Measurements from ENCODE around the gene CST7.
"Not testable (repeated sequence)": the region's sequence is repeated elsewhere in the genome, so short reads cannot be mapped to it uniquely, and the experiment has no call there.

CST7 gene

GRCh38 chr20:24943196-24943595 is 5.9 kb upstream of the CST7 start:
- peaks cover 7% of the 10 kb centered on the region; the same call in 1 of the 2 replicates for H3K9me3 ChIP-seq (ENCODE audit: insufficient read depth, low read depth, low read length)
- H3K36me3 ChIP-seq (ENCODE audit: insufficient read depth, low read depth, low read length), result no peaks in the 10 kb centered on the region
- no peaks in the 10 kb centered on the region for H3K27me3 ChIP-seq (ENCODE audit: insufficient read depth, low read length)
- H3K4me3 ChIP-seq (ENCODE audit: low read length), result no peak overlapping the region
- no peak overlapping the region for H3K9ac ChIP-seq (ENCODE audit: low read depth, low read length)
- H3K4me1 ChIP-seq (ENCODE audit: insufficient read depth, low read length), result no peaks in the 10 kb centered on the region
- H3K27ac ChIP-seq (ENCODE audit: low read length), result no peak overlapping the region

- Histone ChIP-seq H3K36me3 (ENCODE audit: insufficient read depth, low read depth, low read length) (no peaks in the 10 kb centered on the region), H3K4me3 (ENCODE audit: low read length) (no peak overlapping the region), H3K4me1 (ENCODE audit: insufficient read depth, low read length) (no peaks in the 10 kb centered on the region), H3K9me3 (ENCODE audit: insufficient read depth, low read depth, low read length) (peaks cover 7% of the 10 kb centered on the region; the same call in 1 of the 2 replicates), H3K9ac (ENCODE audit: low read depth, low read length) (no peak overlapping the region), H3K27me3 (ENCODE audit: insufficient read depth, low read length) (no peaks in the 10 kb centered on the region), H3K27ac (ENCODE audit: low read length) (no peak overlapping the region)
Measured at GRCh38 chr20:24943731-24944130, 5.3 kb upstream of the CST7 start.

- H3K27me3 ChIP-seq (ENCODE audit: insufficient read depth, low read length); H3K4me1 ChIP-seq (ENCODE audit: insufficient read depth, low read length); H3K9ac ChIP-seq (ENCODE audit: low read depth, low read length); H3K36me3 ChIP-seq (ENCODE audit: insufficient read depth, low read depth, low read length); H3K27ac ChIP-seq (ENCODE audit: low read length); H3K9me3 ChIP-seq (ENCODE audit: insufficient read depth, low read depth, low read length); H3K4me3 ChIP-seq (ENCODE audit: low read length): not testable (repeated sequence)
Measured at GRCh38 chr20:24946376-24946775, 2.7 kb upstream of the CST7 start.

GRCh38 chr20:24948396-24948938 is 602 bp upstream of the CST7 start:
- H3K4me3 ChIP-seq (ENCODE audit: low read length); H3K4me1 ChIP-seq (ENCODE audit: insufficient read depth, low read length); H3K27ac ChIP-seq (ENCODE audit: low read length); H3K27me3 ChIP-seq (ENCODE audit: insufficient read depth, low read length); H3K9ac ChIP-seq (ENCODE audit: low read depth, low read length); H3K36me3 ChIP-seq (ENCODE audit: insufficient read depth, low read depth, low read length); H3K9me3 ChIP-seq (ENCODE audit: insufficient read depth, low read depth, low read length): not testable (repeated sequence)

- Histone ChIP-seq H3K27ac (ENCODE audit: low read length) (no peak overlapping the region), H3K4me3 (ENCODE audit: low read length) (no peak overlapping the region), H3K9me3 (ENCODE audit: insufficient read depth, low read depth, low read length) (no peaks in the 10 kb centered on the region), H3K36me3 (ENCODE audit: insufficient read depth, low read depth, low read length) (no peaks in the 10 kb centered on the region), H3K4me1 (ENCODE audit: insufficient read depth, low read length) (no peaks in the 10 kb centered on the region; the same call in 1 of the 2 replicates), H3K27me3 (ENCODE audit: insufficient read depth, low read length) (no peaks in the 10 kb centered on the region), H3K9ac (ENCODE audit: low read depth, low read length) (no peak overlapping the region)
Measured at GRCh38 chr20:24949756-24950127, 673 bp downstream of the CST7 start.

GRCh38 chr20:24950128-24950835 is 1.2 kb downstream of the CST7 start:
- Histone ChIP-seq H3K9me3 (ENCODE audit: insufficient read depth, low read depth, low read length) (no peaks in the 10 kb centered on the region), H3K27ac (ENCODE audit: low read length) (no peak overlapping the region), H3K4me3 (ENCODE audit: low read length) (no peak overlapping the region), H3K36me3 (ENCODE audit: insufficient read depth, low read depth, low read length) (no peaks in the 10 kb centered on the region), H3K4me1 (ENCODE audit: insufficient read depth, low read length) (no peaks in the 10 kb centered on the region; the same call in 1 of the 2 replicates), H3K27me3 (ENCODE audit: insufficient read depth, low read length) (no peaks in the 10 kb centered on the region), H3K9ac (ENCODE audit: low read depth, low read length) (no peak overlapping the region)

- no peak overlapping the region for H3K9ac ChIP-seq (ENCODE audit: low read depth, low read length)
- no peak overlapping the region for H3K27ac ChIP-seq (ENCODE audit: low read length)
- no peaks in the 10 kb centered on the region for H3K9me3 ChIP-seq (ENCODE audit: insufficient read depth, low read depth, low read length)
- H3K27me3 ChIP-seq (ENCODE audit: insufficient read depth, low read length), result no peaks in the 10 kb centered on the region
- H3K36me3 ChIP-seq (ENCODE audit: insufficient read depth, low read depth, low read length), result no peaks in the 10 kb centered on the region
- no peaks in the 10 kb centered on the region; the same call in 1 of the 2 replicates for H3K4me1 ChIP-seq (ENCODE audit: insufficient read depth, low read length)
- no peak overlapping the region for H3K4me3 ChIP-seq (ENCODE audit: low read length)
Measured at GRCh38 chr20:24950836-24951525, 1.9 kb downstream of the CST7 start.

- H3K9ac ChIP-seq (ENCODE audit: low read depth, low read length), result no peak overlapping the region
- H3K9me3 ChIP-seq (ENCODE audit: insufficient read depth, low read depth, low read length), result no peaks in the 10 kb centered on the region
- no peaks in the 10 kb centered on the region for H3K27me3 ChIP-seq (ENCODE audit: insufficient read depth, low read length)
- no peak overlapping the region for H3K4me3 ChIP-seq (ENCODE audit: low read length)
- H3K4me1 ChIP-seq (ENCODE audit: insufficient read depth, low read length), result no peaks in the 10 kb centered on the region; the same call in 1 of the 2 replicates
- H3K27ac ChIP-seq (ENCODE audit: low read length), result no peak overlapping the region
- H3K36me3 ChIP-seq (ENCODE audit: insufficient read depth, low read depth, low read length), result no peaks in the 10 kb centered on the region
Measured at GRCh38 chr20:24951536-24952083, 2.5 kb downstream of the CST7 start.

GRCh38 chr20:24952376-24953208 is 3.5 kb downstream of the CST7 start:
- no peaks in the 10 kb centered on the region; the same call in 1 of the 2 replicates for H3K4me1 ChIP-seq (ENCODE audit: insufficient read depth, low read length)
- H3K9me3 ChIP-seq (ENCODE audit: insufficient read depth, low read depth, low read length), result no peaks in the 10 kb centered on the region
- H3K27ac ChIP-seq (ENCODE audit: low read length), result no peak overlapping the region
- peaks cover 4% of the 10 kb centered on the region; the same call in 1 of the 2 replicates for H3K36me3 ChIP-seq (ENCODE audit: insufficient read depth, low read depth, low read length)
- no peaks in the 10 kb centered on the region for H3K27me3 ChIP-seq (ENCODE audit: insufficient read depth, low read length)
- H3K9ac ChIP-seq (ENCODE audit: low read depth, low read length), result no peak overlapping the region
- no peak overlapping the region for H3K4me3 ChIP-seq (ENCODE audit: low read length)

GRCh38 chr20:24953209-24953575 is 4.1 kb downstream of the CST7 start:
- Histone ChIP-seq H3K9me3 (ENCODE audit: insufficient read depth, low read depth, low read length) (no peaks in the 10 kb centered on the region), H3K4me1 (ENCODE audit: insufficient read depth, low read length) (no peaks in the 10 kb centered on the region; the same call in 1 of the 2 replicates), H3K27ac (ENCODE audit: low read length) (no peak overlapping the region), H3K4me3 (ENCODE audit: low read length) (no peak overlapping the region), H3K36me3 (ENCODE audit: insufficient read depth, low read depth, low read length) (peaks cover 4% of the 10 kb centered on the region; the same call in 1 of the 2 replicates), H3K27me3 (ENCODE audit: insufficient read depth, low read length) (no peaks in the 10 kb centered on the region), H3K9ac (ENCODE audit: low read depth, low read length) (no peak overlapping the region)

- H3K9me3 ChIP-seq (ENCODE audit: insufficient read depth, low read depth, low read length), result no peaks in the 10 kb centered on the region
- no peak overlapping the region for H3K4me3 ChIP-seq (ENCODE audit: low read length)
- no peak overlapping the region for H3K27ac ChIP-seq (ENCODE audit: low read length)
- H3K36me3 ChIP-seq (ENCODE audit: insufficient read depth, low read depth, low read length), result peaks cover 7% of the 10 kb centered on the region; the same call in 1 of the 2 replicates
- no peak overlapping the region for H3K9ac ChIP-seq (ENCODE audit: low read depth, low read length)
- H3K4me1 ChIP-seq (ENCODE audit: insufficient read depth, low read length), result no peaks in the 10 kb centered on the region; the same call in 1 of the 2 replicates
- no peaks in the 10 kb centered on the region for H3K27me3 ChIP-seq (ENCODE audit: insufficient read depth, low read length)
Measured at GRCh38 chr20:24953621-24954133, 4.6 kb downstream of the CST7 start.

Measured in iPS-20b (cell line).